Brain microvascular endothelial cell (primary cell): ENCODE data around the gene CD34.

Experiments
- DNase-seq: peaks from one replicate; pipeline ENCODE4 v3.0.0-alpha.2; 2020
- H3K27ac ChIP-seq: fragments of 250-450 bp; sonication (Bioruptor Pico); 2 replicates; pipeline ENCODE4 v1.5.1; 2020; ENCODE audit warnings: mild to moderate bottlenecking, moderate library complexity
- H3K27me3 ChIP-seq: fragments of 250-450 bp; sonication (Bioruptor Pico); replicated peaks from 2 replicates; pipeline ENCODE4 v1.5.1; 2020; ENCODE audit warnings: mild to moderate bottlenecking
- H3K36me3 ChIP-seq: fragments of 250-450 bp; sonication (Bioruptor Pico); replicated peaks from 2 replicates; pipeline ENCODE4 v1.5.1; 2020; ENCODE audit warnings: mild to moderate bottlenecking
- H3K4me3 ChIP-seq: 2 replicates; pipeline ENCODE4 v1.5.1; 2011; ENCODE audit warnings: low read depth, mild to moderate bottlenecking, control low read depth, low read length, moderate library complexity
- CTCF ChIP-seq: IDR thresholded peaks from 2 replicates; pipeline ENCODE4 v1.5.1; 2011; ENCODE audit warnings: low read depth, mild to moderate bottlenecking, moderate library complexity, low read length, control low read depth, inconsistent platforms; ENCODE audit errors: missing control alignments
- in situ Hi-C: cut with HindIII; loops from 2 replicates; pipeline ENCODE4 v1.10.0; 2017; ENCODE audit warnings: low sequenced_read_pairs, low pct_ligation_motif_present

Gene CD34

GRCh38 chr1:207836591-207837347 is 74.2 kb downstream of the CD34 start:
- DNase-seq, result no peak
- H3K36me3 ChIP-seq, result no peaks in the 10 kb centered on the region
- TF ChIP-seq CTCF, result no peak
- no peak overlapping the region for H3K4me3 ChIP-seq
- no peaks in the 10 kb centered on the region for H3K27me3 ChIP-seq
- H3K27ac ChIP-seq, result no peak overlapping the region
- in situ Hi-C loops, result no loop called here

- TF ChIP-seq CTCF, result no peak
- Histone ChIP-seq H3K4me3 (no peak overlapping the region), H3K27ac (no peak overlapping the region), H3K36me3 (no peaks in the 10 kb centered on the region), H3K27me3 (no peaks in the 10 kb centered on the region)
- in situ Hi-C loops, result no loop called here
- no peak for DNase-seq
Measured at GRCh38 chr1:207835958-207836357, 75.0 kb downstream of the CD34 start.

- H3K27me3 ChIP-seq, result no peaks in the 10 kb centered on the region
- no peak for TF ChIP-seq CTCF
- H3K36me3 ChIP-seq, result no peaks in the 10 kb centered on the region
- in situ Hi-C loops, result no loop called here
- no peak for DNase-seq
- H3K4me3 ChIP-seq, result no peak overlapping the region
- H3K27ac ChIP-seq, result no peak overlapping the region
Measured at GRCh38 chr1:207833956-207834660, 76.8 kb downstream of the CD34 start.

DNA sequence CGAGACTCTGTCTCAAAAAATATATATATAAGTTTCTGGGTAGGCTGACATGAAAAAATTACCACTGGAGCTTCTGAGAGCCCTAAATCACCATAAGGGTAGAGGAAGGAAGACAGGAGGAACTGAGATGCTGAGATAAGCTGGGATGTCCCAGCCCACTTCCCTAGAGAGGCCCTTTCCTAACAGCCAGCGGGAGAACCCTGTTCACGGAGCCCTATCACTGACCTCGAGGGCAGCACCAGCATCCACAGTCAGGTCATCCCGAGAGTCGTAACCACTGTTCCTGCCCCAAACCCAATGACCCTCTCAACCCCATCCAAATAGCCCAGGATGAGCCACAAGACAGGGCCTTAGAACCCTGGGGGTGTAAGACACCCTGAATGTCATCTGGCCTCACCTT is 77.5 kb downstream of the CD34 start:
- H3K27ac ChIP-seq, result no peak overlapping the region
- DNase-seq, result no peak
- no peak for TF ChIP-seq CTCF
- H3K27me3 ChIP-seq, result no peaks in the 10 kb centered on the region
- H3K36me3 ChIP-seq, result no peaks in the 10 kb centered on the region
- in situ Hi-C loops, result no loop called here
- no peak overlapping the region for H3K4me3 ChIP-seq

DNA sequence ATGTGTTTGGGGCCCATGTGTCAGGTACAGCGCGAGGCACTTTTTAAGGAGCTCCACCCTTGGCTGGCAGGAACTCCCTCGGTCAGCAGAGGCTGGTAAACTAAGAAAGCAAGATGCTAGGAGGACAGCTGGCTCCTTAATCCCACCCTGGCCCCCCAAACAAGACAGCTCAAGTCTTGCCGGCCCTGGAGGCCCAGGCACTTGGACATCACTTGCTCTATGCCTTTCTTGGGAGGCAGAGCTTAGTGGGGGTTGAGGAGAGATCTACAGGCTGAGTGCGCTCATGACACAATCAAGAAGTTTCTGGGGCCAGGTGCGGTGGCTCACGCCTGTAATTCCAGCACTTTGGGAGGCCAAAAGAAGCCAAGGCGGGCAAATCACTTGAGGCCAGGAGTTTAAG is 78.1 kb downstream of the CD34 start:
- in situ Hi-C loops, result no loop called here
- DNase-seq, result no peak
- no peak overlapping the region for H3K27ac ChIP-seq
- no peaks in the 10 kb centered on the region for H3K36me3 ChIP-seq
- no peak overlapping the region for H3K4me3 ChIP-seq
- TF ChIP-seq CTCF, result no peak
- no peaks in the 10 kb centered on the region for H3K27me3 ChIP-seq
